H9 (cell line): ENCODE data around the gene PARL. TPM values are rescaled to one million over a fixed set of nuclear protein-coding genes. Genes with fewer than 3 reads are reported as not detected.

Experiments
- DNase-seq: peaks from one replicate; pipeline ENCODE4 v3.0.0-alpha.2; 2017
- H2AFZ ChIP-seq: one replicate; pipeline ENCODE4 v1.6.1; 2013; ENCODE audit warnings: mild to moderate bottlenecking, low read length, control low read depth, moderate library complexity
- H2AK5ac ChIP-seq: 2 replicates; pipeline ENCODE4 v1.6.1; 2013; ENCODE audit warnings: low read length, control low read depth, mixed read lengths; ENCODE audit not compliant: insufficient read length
- H2BK120ac ChIP-seq: one replicate; pipeline ENCODE4 v1.6.1; 2013; ENCODE audit warnings: low read depth, mild to moderate bottlenecking, low read length, control low read depth, inconsistent platforms; ENCODE audit not compliant: poor library complexity, severe bottlenecking
- H2BK12ac ChIP-seq: 2 replicates; pipeline ENCODE4 v1.6.1; 2013; ENCODE audit warnings: low read length, control low read depth, mixed read lengths, low read depth; ENCODE audit not compliant: insufficient read length
- H2BK15ac ChIP-seq: 2 replicates; pipeline ENCODE4 v1.6.1; 2013; ENCODE audit warnings: low read depth, low read length, control low read depth
- H2BK20ac ChIP-seq: one replicate; pipeline ENCODE4 v1.6.1; 2013; ENCODE audit warnings: low read depth, mild to moderate bottlenecking, low read length, control low read depth, inconsistent platforms; ENCODE audit not compliant: poor library complexity, severe bottlenecking
- H2BK5ac ChIP-seq: 2 replicates; pipeline ENCODE4 v1.6.1; 2013; ENCODE audit warnings: low read length, control low read depth, mixed read lengths; ENCODE audit not compliant: insufficient read length
- H3K14ac ChIP-seq: 2 replicates; pipeline ENCODE4 v1.6.1; 2013; ENCODE audit warnings: low read length, control low read depth; ENCODE audit not compliant: insufficient read depth
- H3K18ac ChIP-seq: 2 replicates; pipeline ENCODE4 v1.6.1; 2013; ENCODE audit warnings: low read depth, mild to moderate bottlenecking, mixed read lengths, low read length, control low read depth; ENCODE audit not compliant: insufficient read length
- H3K23ac ChIP-seq: 2 replicates; pipeline ENCODE4 v1.6.1; 2013; ENCODE audit warnings: low read length, control low read depth, mixed read lengths, low read depth; ENCODE audit not compliant: insufficient read length
- H3K23me2 ChIP-seq: 2 replicates; pipeline ENCODE4 v1.6.1; 2013; ENCODE audit warnings: low read depth, mild to moderate bottlenecking, mixed read lengths, low read length, control low read depth; ENCODE audit not compliant: insufficient read length, poor library complexity, severe bottlenecking
- H3K27ac ChIP-seq: 2 replicates; pipeline ENCODE4 v1.5.1; 2013; ENCODE audit warnings: low read length, control low read depth, mixed read lengths, low read depth; ENCODE audit not compliant: insufficient read length
- H3K27me3 ChIP-seq: 2 replicates; pipeline ENCODE4 v1.6.1; 2013; ENCODE audit warnings: low read length, control low read depth, inconsistent platforms; ENCODE audit not compliant: insufficient read depth
- H3K4ac ChIP-seq: 2 replicates; pipeline ENCODE4 v1.6.1; 2013; ENCODE audit warnings: low read depth, mild to moderate bottlenecking, control low read depth, inconsistent platforms, low read length, moderate library complexity
- H3K4me1 ChIP-seq: 2 replicates; pipeline ENCODE4 v1.6.1; 2013; ENCODE audit warnings: low read length, control low read depth, inconsistent platforms; ENCODE audit not compliant: insufficient read depth
- H3K4me2 ChIP-seq: 2 replicates; pipeline ENCODE4 v1.6.1; 2013; ENCODE audit warnings: low read length, control low read depth, mixed read lengths; ENCODE audit not compliant: insufficient read length, insufficient read depth
- H3K56ac ChIP-seq: 2 replicates; pipeline ENCODE4 v1.6.1; 2013; ENCODE audit warnings: low read depth, mild to moderate bottlenecking, mixed read lengths, low read length, control low read depth; ENCODE audit not compliant: insufficient read length
- H3K79me1 ChIP-seq: 2 replicates; pipeline ENCODE4 v1.6.1; 2013; ENCODE audit warnings: low read depth, mild to moderate bottlenecking, moderate library complexity, low read length, control low read depth, inconsistent platforms; ENCODE audit not compliant: insufficient read depth, poor library complexity, severe bottlenecking
- H3K79me2 ChIP-seq: 2 replicates; pipeline ENCODE4 v1.6.1; 2013; ENCODE audit warnings: low read length, control low read depth, inconsistent platforms; ENCODE audit not compliant: insufficient read depth
- H3K9ac ChIP-seq: 2 replicates; pipeline ENCODE4 v1.6.1; 2013; ENCODE audit warnings: low read length, control low read depth, mixed read lengths; ENCODE audit not compliant: insufficient read length; ENCODE audit errors: extremely low read depth
- H3K9me3 ChIP-seq: one replicate; pipeline ENCODE4 v1.6.1; 2013; ENCODE audit warnings: low read depth, low read length, inconsistent platforms; ENCODE audit not compliant: control insufficient read depth
- H3T11ph ChIP-seq: one replicate; pipeline ENCODE4 v1.6.1; 2013; ENCODE audit warnings: mild to moderate bottlenecking, low read length, control low read depth, inconsistent platforms
- H4K20me1 ChIP-seq: one replicate; pipeline ENCODE4 v1.6.1; 2013; ENCODE audit not compliant: control insufficient read depth, insufficient read length, insufficient read depth
- H4K5ac ChIP-seq: 2 replicates; pipeline ENCODE4 v1.6.1; 2013; ENCODE audit warnings: low read depth, mild to moderate bottlenecking, mixed read lengths, low read length, control low read depth; ENCODE audit not compliant: insufficient read length
- H4K8ac ChIP-seq: replicated peaks from 2 replicates; pipeline ENCODE4 v1.6.1; 2013; ENCODE audit warnings: low read length, control low read depth, mixed read lengths, low read depth; ENCODE audit not compliant: insufficient read length
- H4K91ac ChIP-seq: 2 replicates; pipeline ENCODE4 v1.6.1; 2013; ENCODE audit warnings: low read depth, mild to moderate bottlenecking, moderate library complexity, mixed read lengths, low read length, control low read depth; ENCODE audit not compliant: insufficient read length
- H3K27ac Mint-ChIP-seq, 3 experiments: 2 replicates in 2 of 3; 3 replicates in 1 of 3; pipeline ENCODE4 v1.8.0; 2020 to 2021; ENCODE audit warnings: mixed read lengths in 3 of 3, mild to moderate bottlenecking in 1 of 3, moderate library complexity in 1 of 3
- H3K27me3 Mint-ChIP-seq: 2 replicates; pipeline ENCODE4 v1.8.0; 2021; ENCODE audit warnings: low read depth, mild to moderate bottlenecking, moderate library complexity, mixed read lengths
- H3K36me3 Mint-ChIP-seq, 3 experiments: 2 replicates in 2 of 3; 3 replicates in 1 of 3; pipeline ENCODE4 v1.8.0; 2020 to 2021; ENCODE audit warnings: low read depth in 3 of 3, mixed read lengths in 3 of 3; ENCODE audit not compliant: insufficient read depth in 1 of 3
- H3K4me1 Mint-ChIP-seq, 2 experiments: 2 replicates each; pipeline ENCODE4 v1.8.0; 2020; ENCODE audit warnings: mixed read lengths in 2 of 2
- H3K4me3 Mint-ChIP-seq, 2 experiments: 2 replicates in 1 of 2; 3 replicates in 1 of 2; pipeline ENCODE4 v1.8.0; 2020 to 2021; ENCODE audit warnings: mild to moderate bottlenecking in 2 of 2, mixed read lengths in 2 of 2, moderate library complexity in 1 of 2
- H3K9me3 Mint-ChIP-seq, 2 experiments: 2 replicates in 1 of 2; 3 replicates in 1 of 2; pipeline ENCODE4 v1.8.0; 2020; ENCODE audit warnings: mild to moderate bottlenecking in 2 of 2, mixed read lengths in 2 of 2, moderate library complexity in 1 of 2
- CTCF ChIP-seq: fragments of 200-600 bp; sonication (generic); conservative IDR thresholded peaks from 3 replicates; pipeline ENCODE4 v1.8.0; 2021; ENCODE audit warnings: antibody characterized with exemption, mild to moderate bottlenecking
- WGBS: extraction: QIAGEN DNeasy Blood & Tissue Kit; methylation state at CpG from one replicate; pipeline ENCODE4 v1.1.7; 2013; ENCODE audit warnings: missing lambda C conversion rate, low lambda C conversion rate, mixed read lengths; ENCODE audit not compliant: insufficient read length; ENCODE audit errors: extremely low coverage; 5-methylcytosine and 5-hydroxymethylcytosine counted together
- total RNA-seq: library from RNA; stranded (reverse); gene quantifications from 2 replicates; pipeline ENCODE4 v1.2.1, GENCODE V29; 2021

PARL gene
- total RNA-seq, 1 experiment from 2014 or later = 94.5 TPM

- peaks cover 2% of the 10 kb centered on the region; the same call in 1 of the 2 replicates for H3K27me3 Mint-ChIP-seq
- H3K23ac ChIP-seq = no peak overlapping the region
- no peak overlapping the region for H3K56ac ChIP-seq
- H4K91ac ChIP-seq = no peak overlapping the region
- H3K36me3 Mint-ChIP-seq = no peaks in the 10 kb centered on the region; a peak in 1 of 7 replicates
- no peaks in the 10 kb centered on the region for H3K27me3 ChIP-seq
- no peak overlapping the region for H2AK5ac ChIP-seq
- H3K9me3 ChIP-seq = no peaks in the 10 kb centered on the region
- no peak overlapping the region for H3K9ac ChIP-seq
- TF ChIP-seq CTCF = no peak
- H2AFZ ChIP-seq = no peak overlapping the region
- H3K4me1 Mint-ChIP-seq = peaks cover 4 to 15% of the 10 kb centered on the region in 2 experiments
- no peak overlapping the region for H3K14ac ChIP-seq
- H4K5ac ChIP-seq = no peak overlapping the region
- no peaks in the 10 kb centered on the region for H3K79me1 ChIP-seq
- H3K9me3 Mint-ChIP-seq = no peaks in the 10 kb centered on the region
- no peak overlapping the region for H4K8ac ChIP-seq
- H3K79me2 ChIP-seq = no peaks in the 10 kb centered on the region
- no peak overlapping the region for H3K4me3 Mint-ChIP-seq
- H3K4me2 ChIP-seq = no peak overlapping the region
- H3T11ph ChIP-seq = no peak overlapping the region
- H2BK5ac ChIP-seq = no peak overlapping the region
- H2BK20ac ChIP-seq = no peak overlapping the region
- H3K4ac ChIP-seq = no peak overlapping the region
- H3K23me2 ChIP-seq = no peaks in the 10 kb centered on the region
- DNase-seq = no peak
- no peak overlapping the region for H3K27ac ChIP-seq
- H3K27ac Mint-ChIP-seq = peak overlapping the region in 2 of 3 experiments; percentile 74 to 85; a peak in 2 of 7 replicates
- WGBS = no CpG with 5 or more reads among the region's 13 CpGs
- H2BK12ac ChIP-seq = no peak overlapping the region
- no peak overlapping the region for H3K18ac ChIP-seq
- H2BK120ac ChIP-seq = no peak overlapping the region
- no peak overlapping the region for H2BK15ac ChIP-seq
- H3K4me1 ChIP-seq = peaks cover 3% of the 10 kb centered on the region; the same call in 1 of the 2 replicates
- no peaks in the 10 kb centered on the region for H4K20me1 ChIP-seq
These were observed 21.7 kb upstream of the PARL start for GRCh38 chr3:183906234-183906921.
